Mesendoderm (in vitro differentiated cells): ENCODE data around the gene SLC25A15.
A peak's percentile ranks its signal among the peaks of the same experiment; 100 is the strongest.

Experiments
- DNase-seq: peaks from one replicate; pipeline ENCODE4 v3.0.0; 2013
- H2AK5ac ChIP-seq: 2 replicates; pipeline ENCODE4 v1.6.1; 2013; ENCODE audit warnings: low read length, inconsistent platforms
- H2BK120ac ChIP-seq: 2 replicates; pipeline ENCODE4 v1.6.1; 2013; ENCODE audit warnings: low read depth, mild to moderate bottlenecking, low read length, moderate library complexity, mixed read lengths
- H2BK15ac ChIP-seq: replicated peaks from 2 replicates; pipeline ENCODE4 v1.6.1; 2013; ENCODE audit warnings: low read depth, mild to moderate bottlenecking, moderate library complexity
- H2BK5ac ChIP-seq: 2 replicates; pipeline ENCODE4 v1.6.1; 2013; ENCODE audit warnings: low read length, inconsistent platforms
- H3K18ac ChIP-seq: 2 replicates; pipeline ENCODE4 v1.6.1; 2013; ENCODE audit warnings: mild to moderate bottlenecking, low read length, mixed read lengths
- H3K23ac ChIP-seq: one replicate; pipeline ENCODE4 v1.6.1; 2013; ENCODE audit warnings: low read length
- H3K27ac ChIP-seq: 2 replicates; pipeline ENCODE4 v1.5.1; 2013; ENCODE audit warnings: low read depth, mild to moderate bottlenecking, inconsistent platforms, low read length, moderate library complexity
- H3K27me3 ChIP-seq: 2 replicates; pipeline ENCODE4 v1.6.1; 2013; ENCODE audit warnings: low read length, control low read depth, mild to moderate bottlenecking, inconsistent platforms; ENCODE audit not compliant: insufficient read depth, poor library complexity
- H3K36me3 ChIP-seq: 2 replicates; pipeline ENCODE4 v1.6.1; 2013; ENCODE audit warnings: low read length, inconsistent platforms; ENCODE audit not compliant: control insufficient read depth, insufficient read depth
- H3K4ac ChIP-seq: one replicate; pipeline ENCODE4 v1.6.1; 2013; ENCODE audit warnings: low read depth, mild to moderate bottlenecking, low read length, moderate library complexity
- H3K4me1 ChIP-seq: 2 replicates; pipeline ENCODE4 v1.6.1; 2013; ENCODE audit warnings: low read depth, low read length, inconsistent platforms; ENCODE audit not compliant: control insufficient read depth
- H3K4me2 ChIP-seq: 2 replicates; pipeline ENCODE4 v1.6.1; 2013; ENCODE audit warnings: low read length
- H3K4me3 ChIP-seq: 2 replicates; pipeline ENCODE4 v1.5.1; 2013; ENCODE audit warnings: mild to moderate bottlenecking, low read length
- H3K56ac ChIP-seq: one replicate; pipeline ENCODE4 v1.6.1; 2013; ENCODE audit warnings: low read length
- H3K79me1 ChIP-seq: 2 replicates; pipeline ENCODE4 v1.6.1; 2013; ENCODE audit warnings: low read length, inconsistent platforms
- H3K79me2 ChIP-seq: 2 replicates; pipeline ENCODE4 v1.6.1; 2013; ENCODE audit warnings: mild to moderate bottlenecking, low read length; ENCODE audit not compliant: control insufficient read depth, insufficient read depth
- H3K9ac ChIP-seq: 2 replicates; pipeline ENCODE4 v1.6.1; 2013; ENCODE audit warnings: low read length, inconsistent platforms
- H4K5ac ChIP-seq: one replicate; pipeline ENCODE4 v1.6.1; 2013; ENCODE audit warnings: low read length
- H4K8ac ChIP-seq: one replicate; pipeline ENCODE4 v1.6.1; 2013; ENCODE audit warnings: low read depth, mild to moderate bottlenecking, control low read depth, low read length, moderate library complexity
- WGBS: extraction: QIAGEN DNeasy Blood & Tissue Kit; methylation state at CpG from one replicate; pipeline ENCODE4 v1.1.7; 2013; ENCODE audit warnings: low lambda C conversion rate, missing lambda C conversion rate; ENCODE audit not compliant: insufficient coverage; ENCODE audit errors: extremely low coverage; 5-methylcytosine and 5-hydroxymethylcytosine counted together

Gene SLC25A15

DNA sequence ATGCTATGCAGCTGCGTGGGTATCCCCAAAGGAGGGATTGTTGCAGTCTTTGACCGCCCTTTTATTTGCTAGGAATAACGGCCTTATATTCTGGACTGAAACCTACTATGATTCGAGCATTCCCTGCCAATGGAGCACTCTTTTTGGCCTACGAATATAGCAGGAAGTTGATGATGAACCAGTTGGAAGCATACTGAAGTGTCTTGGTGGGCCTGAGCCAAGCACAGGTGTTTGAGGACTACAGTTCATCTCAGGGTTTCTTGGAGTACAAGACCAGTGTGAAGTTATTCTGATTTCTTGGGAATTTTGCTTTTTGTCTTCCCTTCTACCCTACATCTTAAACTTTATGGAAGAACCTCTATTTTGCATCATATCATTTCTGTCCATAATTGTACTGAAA lies 20.1 kb downstream of the SLC25A15 start:
- no peak overlapping the region for H3K27ac ChIP-seq
- no peak overlapping the region for H3K23ac ChIP-seq
- H3K9ac ChIP-seq, result no peak overlapping the region
- no peak overlapping the region for H4K5ac ChIP-seq
- H3K4me3 ChIP-seq, result no peak overlapping the region
- H3K27me3 ChIP-seq, result no peaks in the 10 kb centered on the region
- H3K4ac ChIP-seq, result no peak overlapping the region
- no peak overlapping the region for H3K4me2 ChIP-seq
- no peak overlapping the region for H2BK15ac ChIP-seq
- H3K79me2 ChIP-seq, result no peaks in the 10 kb centered on the region
- no peak for DNase-seq
- no CpG with 5 or more reads among the region's 5 CpGs for WGBS
- H3K79me1 ChIP-seq, result no peaks in the 10 kb centered on the region
- H3K36me3 ChIP-seq, result no peaks in the 10 kb centered on the region
- H2BK120ac ChIP-seq, result no peak overlapping the region
- no peak overlapping the region for H4K8ac ChIP-seq
- no peak overlapping the region for H3K56ac ChIP-seq
- H3K18ac ChIP-seq, result no peak overlapping the region
- no peak overlapping the region for H2BK5ac ChIP-seq
- no peak overlapping the region for H2AK5ac ChIP-seq
- H3K4me1 ChIP-seq, result no peaks in the 10 kb centered on the region

DNA sequence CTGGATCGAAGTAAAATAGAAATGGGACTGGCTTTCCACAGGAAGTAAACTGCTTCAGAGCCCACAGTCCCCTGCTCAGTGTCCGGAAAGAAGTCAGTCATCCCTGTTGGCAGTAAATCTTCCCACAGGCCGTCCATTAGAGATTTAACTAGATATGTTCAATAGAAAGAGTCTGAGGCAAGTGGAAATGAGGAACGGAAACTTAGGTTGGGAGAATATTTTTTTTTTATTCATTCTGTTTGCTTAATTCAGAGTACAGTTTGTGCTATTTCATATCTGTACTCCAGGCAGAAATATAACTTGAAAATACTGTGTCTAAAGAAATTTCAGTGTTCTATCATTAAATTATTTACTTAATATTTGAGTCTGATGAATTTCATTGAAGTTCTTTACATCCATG lies 22.7 kb downstream of the SLC25A15 start:
- no peak overlapping the region for H3K4me3 ChIP-seq
- H3K79me1 ChIP-seq, result no peaks in the 10 kb centered on the region
- H4K8ac ChIP-seq, result no peak overlapping the region
- no peak overlapping the region for H2AK5ac ChIP-seq
- H3K9ac ChIP-seq, result no peak overlapping the region
- no peak overlapping the region for H2BK5ac ChIP-seq
- H3K4me1 ChIP-seq, result no peaks in the 10 kb centered on the region
- H3K4ac ChIP-seq, result no peak overlapping the region
- no peaks in the 10 kb centered on the region for H3K36me3 ChIP-seq
- no peaks in the 10 kb centered on the region for H3K79me2 ChIP-seq
- H3K18ac ChIP-seq, result no peak overlapping the region
- WGBS, result no CpG with 5 or more reads among the region's 4 CpGs
- H3K4me2 ChIP-seq, result no peak overlapping the region
- DNase-seq, result no peak
- H3K56ac ChIP-seq, result no peak overlapping the region
- H3K27me3 ChIP-seq, result no peaks in the 10 kb centered on the region
- no peak overlapping the region for H4K5ac ChIP-seq
- no peak overlapping the region for H2BK15ac ChIP-seq
- no peak overlapping the region for H3K23ac ChIP-seq
- H3K27ac ChIP-seq, result no peak overlapping the region
- H2BK120ac ChIP-seq, result no peak overlapping the region

DNA sequence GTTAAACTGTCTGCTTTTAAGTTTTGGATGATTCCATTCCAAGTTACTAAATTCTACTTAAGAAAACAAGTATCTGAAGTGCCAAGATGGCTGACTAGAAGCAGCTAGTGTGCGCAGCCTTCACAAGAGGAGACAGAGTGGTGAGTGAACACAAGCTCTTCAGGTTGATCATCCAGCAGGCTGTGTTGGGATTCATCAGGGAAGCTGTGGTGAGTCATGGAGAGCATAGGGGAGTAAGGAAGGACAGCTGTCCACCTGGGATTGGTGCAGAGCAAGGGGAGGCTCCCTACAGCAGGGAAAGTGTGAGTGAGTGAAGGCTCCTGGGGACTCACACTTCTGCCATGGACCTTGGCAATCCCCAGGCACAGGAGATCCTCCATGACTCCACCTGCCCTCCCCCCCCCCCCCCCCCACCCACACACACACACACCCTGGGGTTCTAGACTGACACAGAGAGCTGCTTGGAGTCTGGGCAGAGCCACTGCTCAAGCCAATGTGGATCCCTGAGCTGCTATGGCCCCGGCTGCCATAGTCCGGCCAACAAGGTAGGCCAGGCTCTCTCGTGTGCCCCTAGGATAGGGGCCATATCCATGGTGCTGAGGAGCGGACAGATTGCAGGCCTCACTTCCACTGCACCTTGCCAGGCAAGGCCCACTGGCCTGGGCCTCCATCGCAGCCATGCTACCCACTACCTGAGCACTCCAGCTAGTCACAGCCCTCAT lies 23.5 kb downstream of the SLC25A15 start:
- Histone ChIP-seq H2BK5ac (no peak overlapping the region), H3K18ac (no peak overlapping the region), H2AK5ac (no peak overlapping the region), H3K4me1 (no peaks in the 10 kb centered on the region), H3K79me2 (no peaks in the 10 kb centered on the region), H2BK120ac (no peak overlapping the region), H3K4me3 (no peak overlapping the region), H3K9ac (no peak overlapping the region), H3K56ac (no peak overlapping the region), H3K27me3 (no peaks in the 10 kb centered on the region), H4K5ac (no peak overlapping the region), H3K79me1 (no peaks in the 10 kb centered on the region), H3K36me3 (no peaks in the 10 kb centered on the region), H3K4ac (no peak overlapping the region), H4K8ac (no peak overlapping the region), H3K4me2 (no peak overlapping the region), H3K23ac (no peak overlapping the region), H2BK15ac (no peak overlapping the region), H3K27ac (no peak overlapping the region)
- no peak for DNase-seq
- no CpG with 5 or more reads among the region's 6 CpGs for WGBS

DNA sequence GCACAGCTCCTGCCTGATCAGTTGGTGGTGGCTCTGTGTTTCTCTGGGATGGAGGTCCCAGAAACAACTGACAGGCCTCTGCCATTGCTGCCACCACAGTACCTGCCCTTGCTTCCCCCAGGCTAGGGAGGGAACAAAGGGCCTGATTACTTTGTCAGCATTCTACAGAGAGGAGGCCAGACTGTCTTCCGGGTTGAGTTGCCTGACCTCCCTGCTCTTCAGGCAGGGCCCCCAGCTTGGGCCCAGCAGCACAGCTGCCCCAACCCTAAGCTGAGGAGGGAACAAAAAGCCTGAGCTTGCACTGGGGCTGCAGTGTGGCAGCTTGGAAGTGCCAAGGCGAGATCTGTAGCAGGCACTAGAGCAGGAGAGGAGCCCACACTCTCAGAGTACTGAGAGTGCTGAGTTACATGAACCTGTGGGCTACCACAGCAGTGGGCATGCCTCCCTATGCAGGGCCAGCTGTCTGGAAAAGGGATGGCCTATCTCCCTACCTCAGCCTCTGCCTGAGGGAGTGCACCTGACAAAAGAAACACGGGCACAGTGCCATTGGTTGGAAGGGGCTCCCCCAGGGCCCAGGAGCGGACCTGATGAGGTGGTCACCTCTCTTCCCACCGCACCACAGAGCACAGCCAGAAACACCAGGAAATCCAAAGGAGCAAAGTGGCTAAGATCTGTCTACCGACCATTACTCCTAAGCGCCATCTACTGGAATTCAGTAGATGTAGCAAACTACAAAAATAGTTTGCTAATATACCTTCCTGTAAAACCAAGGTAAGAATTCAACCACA lies 24.4 kb downstream of the SLC25A15 start:
- no peak overlapping the region for H2BK120ac ChIP-seq
- no peak overlapping the region for H4K5ac ChIP-seq
- no peaks in the 10 kb centered on the region for H3K79me2 ChIP-seq
- no peaks in the 10 kb centered on the region for H3K4me1 ChIP-seq
- H3K27ac ChIP-seq, result no peak overlapping the region
- no peak overlapping the region for H4K8ac ChIP-seq
- no peak overlapping the region for H3K18ac ChIP-seq
- no peak overlapping the region for H3K9ac ChIP-seq
- DNase-seq, result peak; percentile 50
- no peak overlapping the region for H2AK5ac ChIP-seq
- no peak overlapping the region for H2BK5ac ChIP-seq
- no peaks in the 10 kb centered on the region for H3K36me3 ChIP-seq
- no peak overlapping the region for H3K23ac ChIP-seq
- H3K79me1 ChIP-seq, result no peaks in the 10 kb centered on the region
- WGBS, result no CpG with 5 or more reads among the region's 7 CpGs
- no peaks in the 10 kb centered on the region for H3K27me3 ChIP-seq
- H3K4me2 ChIP-seq, result no peak overlapping the region
- H3K4ac ChIP-seq, result no peak overlapping the region
- H2BK15ac ChIP-seq, result no peak overlapping the region
- H3K56ac ChIP-seq, result no peak overlapping the region
- H3K4me3 ChIP-seq, result no peak overlapping the region

DNA sequence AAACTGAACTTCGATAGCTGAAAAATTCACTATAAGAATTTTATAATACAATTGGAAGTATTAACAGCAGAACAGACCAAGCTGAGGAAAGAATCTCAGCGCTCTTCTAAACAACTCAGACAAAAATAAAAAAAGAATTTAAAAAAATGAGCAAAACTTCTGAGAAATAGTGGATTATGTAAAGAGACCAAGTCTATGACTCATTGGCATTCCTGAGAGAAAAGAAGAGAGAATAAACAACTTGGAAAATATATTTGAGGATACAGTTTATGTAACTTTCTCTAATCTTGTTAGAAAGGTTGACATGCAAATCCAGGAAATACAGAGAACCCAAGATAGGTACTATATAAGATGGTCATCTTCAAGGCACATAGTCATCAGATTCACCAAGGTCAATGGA lies 25.4 kb downstream of the SLC25A15 start:
- no peak overlapping the region for H3K23ac ChIP-seq
- DNase-seq, result no peak
- H2BK5ac ChIP-seq, result no peak overlapping the region
- no peak overlapping the region for H3K56ac ChIP-seq
- no peak overlapping the region for H3K4ac ChIP-seq
- H3K18ac ChIP-seq, result no peak overlapping the region
- no peaks in the 10 kb centered on the region for H3K27me3 ChIP-seq
- no peaks in the 10 kb centered on the region for H3K79me2 ChIP-seq
- WGBS, result no CpG with 5 or more reads among the region's 2 CpGs
- no peak overlapping the region for H3K4me2 ChIP-seq
- H2BK120ac ChIP-seq, result no peak overlapping the region
- H2AK5ac ChIP-seq, result no peak overlapping the region
- H4K8ac ChIP-seq, result no peak overlapping the region
- no peak overlapping the region for H3K9ac ChIP-seq
- no peaks in the 10 kb centered on the region for H3K79me1 ChIP-seq
- no peak overlapping the region for H4K5ac ChIP-seq
- no peak overlapping the region for H2BK15ac ChIP-seq
- no peak overlapping the region for H3K27ac ChIP-seq
- no peak overlapping the region for H3K4me3 ChIP-seq
- no peaks in the 10 kb centered on the region for H3K4me1 ChIP-seq
- H3K36me3 ChIP-seq, result no peaks in the 10 kb centered on the region
